Measurements from ENCODE around the gene LPCAT1.

The LPCAT1 gene

DNA sequence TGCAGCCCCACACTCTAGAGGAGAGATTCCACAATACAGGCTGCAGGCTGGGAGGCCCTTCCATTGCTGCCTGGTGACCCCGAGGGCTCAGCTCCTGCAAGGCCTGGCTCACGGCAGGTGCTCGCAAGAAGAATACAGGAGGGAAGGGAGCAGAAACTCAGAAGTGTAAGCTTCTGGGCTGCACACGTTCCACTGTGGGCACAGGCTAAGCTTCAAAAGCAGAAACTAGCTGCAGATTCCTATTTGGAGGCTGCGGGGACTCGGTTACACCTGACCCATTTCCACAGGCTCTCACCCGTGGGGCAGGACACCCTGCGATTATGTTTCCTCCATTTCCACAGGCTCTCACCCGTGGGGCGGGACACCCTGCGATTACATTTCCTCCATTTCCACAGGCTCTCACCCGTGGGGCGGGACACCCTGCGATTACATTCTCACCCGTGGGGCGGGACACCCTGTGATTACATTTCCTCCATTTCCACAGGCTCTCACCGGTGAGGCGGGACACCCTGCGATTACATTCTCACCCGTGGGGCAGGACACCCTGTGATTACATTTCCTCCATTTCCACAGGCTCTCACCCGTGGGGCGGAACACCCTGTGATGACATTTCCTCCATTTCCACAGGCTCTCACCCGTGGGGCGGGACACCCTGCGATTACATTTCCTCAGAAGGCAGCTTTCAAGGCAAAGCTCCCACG lies 10.3 kb downstream of the LPCAT1 start:
- Histone ChIP-seq H3K56ac (ENCODE audit: low read length) (no peak overlapping the region), H3K79me1 (ENCODE audit: low read length) (peaks cover 25% of the 10 kb centered on the region), H3K79me2 (ENCODE audit: control insufficient read depth, insufficient read depth, low read length) (peaks cover 80% of the 10 kb centered on the region), H2BK120ac (ENCODE audit: low read depth, low read length) (no peak overlapping the region), H3K4me3 (ENCODE audit: low read length) (no peak overlapping the region), H3K4me2 (ENCODE audit: low read length) (no peak overlapping the region), H3K36me3 (ENCODE audit: control insufficient read depth, insufficient read depth, low read length) (peaks cover 5% of the 10 kb centered on the region), H3K23ac (ENCODE audit: low read length) (no peak overlapping the region), H2BK5ac (ENCODE audit: low read length) (no peak overlapping the region), H4K8ac (ENCODE audit: low read depth, low read length) (no peak overlapping the region), H4K5ac (ENCODE audit: low read length) (no peak overlapping the region), H2BK15ac (replicated peaks; ENCODE audit: low read depth) (no peak overlapping the region), H3K27ac (ENCODE audit: low read depth, low read length) (no peak overlapping the region), H3K9ac (ENCODE audit: low read length) (no peak overlapping the region), H3K4me1 (ENCODE audit: control insufficient read depth, low read depth, low read length) (peaks cover 9% of the 10 kb centered on the region), H2AK5ac (ENCODE audit: low read length) (no peak overlapping the region), H3K18ac (ENCODE audit: low read length) (peak overlapping the region; percentile 3), H3K27me3 (ENCODE audit: insufficient read depth, low read length, poor library complexity) (no peaks in the 10 kb centered on the region), H3K4ac (ENCODE audit: low read depth, low read length) (no peak overlapping the region)
- no peak for DNase-seq
- no CpG with 5 or more reads among the region's 26 CpGs for WGBS (ENCODE audit: extremely low coverage, insufficient coverage, low lambda C conversion rate)

DNA sequence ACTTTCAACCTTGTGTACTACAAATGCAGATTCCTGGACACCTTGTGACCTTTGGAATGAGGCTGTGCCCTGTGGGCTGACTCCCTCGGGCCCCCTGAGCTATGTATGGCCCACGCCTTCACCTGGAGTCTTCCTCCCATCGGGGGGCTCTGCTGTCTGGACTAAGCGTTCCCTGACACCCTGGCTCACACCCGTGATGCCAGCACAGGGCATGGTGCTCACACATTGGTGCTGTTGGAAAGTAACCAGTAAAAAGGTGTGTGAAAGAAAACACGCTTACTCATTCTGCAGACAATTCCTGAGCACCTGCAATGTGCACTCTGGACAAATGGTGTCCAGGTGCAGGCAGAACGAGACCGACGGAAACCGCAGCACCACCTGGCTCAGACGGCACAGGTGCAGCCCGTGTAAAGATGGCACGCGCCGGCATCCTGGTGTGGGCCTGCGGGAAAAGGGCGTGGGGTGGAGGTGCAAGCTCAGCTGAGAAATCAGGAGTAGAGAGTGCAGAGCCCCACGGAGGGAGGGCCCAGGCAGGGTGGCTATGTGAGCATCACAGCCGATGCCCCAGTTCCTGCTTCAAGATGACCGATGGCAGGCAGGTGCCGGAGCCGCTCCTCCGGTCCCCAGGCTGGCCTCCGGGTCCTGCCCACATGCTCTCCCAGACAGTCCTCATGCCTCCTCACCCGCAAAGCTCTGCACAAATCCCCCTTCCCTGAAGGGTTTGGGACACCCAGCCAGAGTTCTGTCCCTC lies 11.0 kb downstream of the LPCAT1 start:
- Histone ChIP-seq H2BK120ac (ENCODE audit: low read depth, low read length) (no peak overlapping the region), H3K27ac (ENCODE audit: low read depth, low read length) (no peak overlapping the region), H3K4me1 (ENCODE audit: control insufficient read depth, low read depth, low read length) (peaks cover 9% of the 10 kb centered on the region), H3K79me2 (ENCODE audit: control insufficient read depth, insufficient read depth, low read length) (peaks cover 82% of the 10 kb centered on the region), H3K27me3 (ENCODE audit: insufficient read depth, low read length, poor library complexity) (no peaks in the 10 kb centered on the region), H3K4me2 (ENCODE audit: low read length) (no peak overlapping the region), H2BK15ac (replicated peaks; ENCODE audit: low read depth) (no peak overlapping the region), H3K79me1 (ENCODE audit: low read length) (peaks cover 27% of the 10 kb centered on the region), H4K8ac (ENCODE audit: low read depth, low read length) (no peak overlapping the region), H2BK5ac (ENCODE audit: low read length) (no peak overlapping the region), H3K36me3 (ENCODE audit: control insufficient read depth, insufficient read depth, low read length) (peaks cover 5% of the 10 kb centered on the region), H3K18ac (ENCODE audit: low read length) (no peak overlapping the region), H2AK5ac (ENCODE audit: low read length) (no peak overlapping the region), H3K9ac (ENCODE audit: low read length) (no peak overlapping the region), H4K5ac (ENCODE audit: low read length) (no peak overlapping the region), H3K4me3 (ENCODE audit: low read length) (no peak overlapping the region), H3K23ac (ENCODE audit: low read length) (no peak overlapping the region), H3K56ac (ENCODE audit: low read length) (no peak overlapping the region), H3K4ac (ENCODE audit: low read depth, low read length) (no peak overlapping the region)
- WGBS (ENCODE audit: extremely low coverage, insufficient coverage, low lambda C conversion rate), result no CpG with 5 or more reads among the region's 25 CpGs
- no peak for DNase-seq

DNA sequence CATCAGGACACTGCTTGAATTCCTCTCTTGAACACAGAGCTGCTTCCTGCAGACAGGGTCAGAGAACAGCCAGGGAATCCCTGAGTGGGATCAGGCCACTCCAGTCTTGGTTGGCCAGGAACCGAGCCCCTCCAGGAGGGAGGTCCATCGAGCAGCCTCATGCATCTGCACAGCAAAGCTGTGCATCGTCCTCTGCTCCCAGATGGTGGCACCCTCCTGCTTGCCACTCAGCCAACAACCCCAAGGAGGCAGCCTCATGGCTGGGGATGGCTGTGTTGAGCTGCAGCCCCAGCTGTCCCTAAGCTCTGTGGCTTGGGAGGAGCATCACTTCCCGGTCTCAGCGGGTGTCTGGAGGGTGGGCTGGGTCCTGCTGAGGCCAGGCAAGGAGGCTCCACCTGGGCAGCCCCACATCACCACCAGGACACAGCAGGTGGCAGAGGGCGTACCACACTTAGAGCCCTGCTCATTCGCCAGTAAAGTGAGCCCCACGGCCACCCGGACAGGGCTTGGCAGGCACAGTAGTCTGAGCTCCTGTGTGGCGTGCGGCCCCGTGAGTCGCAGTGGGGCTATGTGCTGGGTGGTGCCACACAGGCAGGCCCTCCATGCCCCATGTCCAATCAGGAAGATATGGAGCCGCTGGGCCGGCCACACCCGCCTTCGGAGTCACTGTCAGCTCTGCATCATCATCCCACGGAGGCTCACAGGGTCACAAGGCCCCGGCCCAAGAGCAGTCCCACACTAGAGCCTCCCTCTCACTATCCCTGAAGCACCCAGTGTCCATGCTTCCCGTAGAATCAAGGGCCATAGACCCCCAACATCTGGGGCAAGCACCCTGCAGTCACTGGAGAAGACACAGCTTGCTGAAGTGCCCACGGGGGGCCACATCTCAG lies 11.9 kb downstream of the LPCAT1 start:
- H3K56ac ChIP-seq (ENCODE audit: low read length), result no peak overlapping the region
- WGBS (ENCODE audit: extremely low coverage, insufficient coverage, low lambda C conversion rate), result no CpG with 5 or more reads among the region's 21 CpGs
- H3K36me3 ChIP-seq (ENCODE audit: control insufficient read depth, insufficient read depth, low read length), result peaks cover 5% of the 10 kb centered on the region
- no peak overlapping the region for H3K4ac ChIP-seq (ENCODE audit: low read depth, low read length)
- H3K4me1 ChIP-seq (ENCODE audit: control insufficient read depth, low read depth, low read length), result peaks cover 9% of the 10 kb centered on the region
- peaks cover 31% of the 10 kb centered on the region for H3K79me1 ChIP-seq (ENCODE audit: low read length)
- no peak overlapping the region for H3K23ac ChIP-seq (ENCODE audit: low read length)
- no peak overlapping the region for H3K18ac ChIP-seq (ENCODE audit: low read length)
- no peak overlapping the region for H2AK5ac ChIP-seq (ENCODE audit: low read length)
- H2BK15ac ChIP-seq (replicated peaks; ENCODE audit: low read depth), result no peak overlapping the region
- H2BK120ac ChIP-seq (ENCODE audit: low read depth, low read length), result no peak overlapping the region
- no peak overlapping the region for H2BK5ac ChIP-seq (ENCODE audit: low read length)
- H3K4me3 ChIP-seq (ENCODE audit: low read length), result no peak overlapping the region
- peaks cover 86% of the 10 kb centered on the region for H3K79me2 ChIP-seq (ENCODE audit: control insufficient read depth, insufficient read depth, low read length)
- H3K27ac ChIP-seq (ENCODE audit: low read depth, low read length), result no peak overlapping the region
- H3K4me2 ChIP-seq (ENCODE audit: low read length), result no peak overlapping the region
- no peak overlapping the region for H4K5ac ChIP-seq (ENCODE audit: low read length)
- DNase-seq, result peak; percentile 45
- no peak overlapping the region for H4K8ac ChIP-seq (ENCODE audit: low read depth, low read length)
- no peak overlapping the region for H3K9ac ChIP-seq (ENCODE audit: low read length)
- no peaks in the 10 kb centered on the region for H3K27me3 ChIP-seq (ENCODE audit: insufficient read depth, low read length, poor library complexity)

DNA sequence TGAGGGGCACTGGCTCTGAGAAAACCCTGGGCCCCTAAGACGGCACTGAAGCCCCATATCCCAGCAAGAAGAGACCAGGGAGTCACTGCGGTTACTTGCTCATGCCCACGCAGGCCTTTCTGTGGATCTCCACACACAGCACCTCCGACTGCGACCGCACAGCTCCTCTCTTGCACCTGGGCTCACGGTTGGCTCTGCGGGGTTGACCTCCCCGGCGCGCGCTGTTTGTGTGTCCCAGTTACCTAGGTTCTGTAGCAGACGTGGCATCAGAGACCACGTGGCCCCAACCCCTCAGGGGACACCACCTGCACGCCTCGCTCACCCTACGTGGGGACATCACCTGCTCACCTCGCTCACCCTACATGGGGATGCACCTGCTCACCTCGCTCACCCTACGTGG lies 12.7 kb downstream of the LPCAT1 start:
- Histone ChIP-seq H4K8ac (ENCODE audit: low read depth, low read length) (no peak overlapping the region), H3K9ac (ENCODE audit: low read length) (no peak overlapping the region), H3K56ac (ENCODE audit: low read length) (no peak overlapping the region), H2BK5ac (ENCODE audit: low read length) (no peak overlapping the region), H3K27me3 (ENCODE audit: insufficient read depth, low read length, poor library complexity) (no peaks in the 10 kb centered on the region), H3K4me2 (ENCODE audit: low read length) (no peak overlapping the region), H4K5ac (ENCODE audit: low read length) (no peak overlapping the region), H3K23ac (ENCODE audit: low read length) (no peak overlapping the region), H2BK120ac (ENCODE audit: low read depth, low read length) (no peak overlapping the region), H2BK15ac (replicated peaks; ENCODE audit: low read depth) (no peak overlapping the region), H3K4me3 (ENCODE audit: low read length) (no peak overlapping the region), H3K4ac (ENCODE audit: low read depth, low read length) (no peak overlapping the region), H3K79me2 (ENCODE audit: control insufficient read depth, insufficient read depth, low read length) (peaks cover 88% of the 10 kb centered on the region), H3K79me1 (ENCODE audit: low read length) (peaks cover 30% of the 10 kb centered on the region), H3K27ac (ENCODE audit: low read depth, low read length) (no peak overlapping the region), H3K36me3 (ENCODE audit: control insufficient read depth, insufficient read depth, low read length) (peaks cover 5% of the 10 kb centered on the region), H2AK5ac (ENCODE audit: low read length) (no peak overlapping the region), H3K4me1 (ENCODE audit: control insufficient read depth, low read depth, low read length) (peaks cover 7% of the 10 kb centered on the region), H3K18ac (ENCODE audit: low read length) (no peak overlapping the region)
- no peak for DNase-seq
- WGBS (ENCODE audit: extremely low coverage, insufficient coverage, low lambda C conversion rate), result no CpG with 5 or more reads among the region's 20 CpGs

DNA sequence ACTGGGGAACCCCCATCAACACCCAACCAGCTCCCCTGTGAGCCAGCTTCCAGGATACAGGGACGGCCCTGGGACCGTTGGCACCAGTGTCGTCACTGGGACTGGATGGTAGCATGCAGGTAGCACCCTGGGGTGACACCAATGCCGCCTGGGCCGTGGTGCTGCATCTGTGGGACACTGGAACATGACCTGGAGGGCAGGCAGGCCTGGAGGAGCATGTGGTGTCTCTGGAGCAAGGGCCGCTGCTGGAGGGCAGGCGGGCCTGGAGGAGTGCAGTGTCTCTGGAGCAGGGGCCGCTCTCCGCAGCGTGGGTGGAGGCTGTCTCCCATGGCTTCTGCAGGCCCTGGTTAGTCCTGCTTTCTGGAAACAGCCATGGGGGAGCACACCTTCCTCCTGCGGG lies 13.1 kb downstream of the LPCAT1 start:
- peaks cover 89% of the 10 kb centered on the region for H3K79me2 ChIP-seq (ENCODE audit: control insufficient read depth, insufficient read depth, low read length)
- H3K36me3 ChIP-seq (ENCODE audit: control insufficient read depth, insufficient read depth, low read length), result peaks cover 5% of the 10 kb centered on the region
- H3K4me3 ChIP-seq (ENCODE audit: low read length), result no peak overlapping the region
- no peak overlapping the region for H4K5ac ChIP-seq (ENCODE audit: low read length)
- H2BK15ac ChIP-seq (replicated peaks; ENCODE audit: low read depth), result no peak overlapping the region
- H3K27ac ChIP-seq (ENCODE audit: low read depth, low read length), result no peak overlapping the region
- no peak overlapping the region for H3K4ac ChIP-seq (ENCODE audit: low read depth, low read length)
- no peak for DNase-seq
- no CpG with 5 or more reads among the region's 11 CpGs for WGBS (ENCODE audit: extremely low coverage, insufficient coverage, low lambda C conversion rate)
- peaks cover 6% of the 10 kb centered on the region for H3K4me1 ChIP-seq (ENCODE audit: control insufficient read depth, low read depth, low read length)
- H3K79me1 ChIP-seq (ENCODE audit: low read length), result peaks cover 29% of the 10 kb centered on the region
- H2BK120ac ChIP-seq (ENCODE audit: low read depth, low read length), result no peak overlapping the region
- H3K23ac ChIP-seq (ENCODE audit: low read length), result no peak overlapping the region
- H4K8ac ChIP-seq (ENCODE audit: low read depth, low read length), result no peak overlapping the region
- H3K27me3 ChIP-seq (ENCODE audit: insufficient read depth, low read length, poor library complexity), result no peaks in the 10 kb centered on the region
- H3K18ac ChIP-seq (ENCODE audit: low read length), result no peak overlapping the region
- H2BK5ac ChIP-seq (ENCODE audit: low read length), result no peak overlapping the region
- H3K4me2 ChIP-seq (ENCODE audit: low read length), result no peak overlapping the region
- no peak overlapping the region for H2AK5ac ChIP-seq (ENCODE audit: low read length)
- H3K56ac ChIP-seq (ENCODE audit: low read length), result no peak overlapping the region
- H3K9ac ChIP-seq (ENCODE audit: low read length), result no peak overlapping the region

Data from mesendoderm (in vitro differentiated cells).